Natural killer cell (primary cell): ENCODE data around the gene BRMS1L. TPM values are rescaled to one million over a fixed set of nuclear protein-coding genes. Genes with fewer than 3 reads are reported as not detected.

Experiments used
- ATAC-seq, 3 donors: fragments of 150-1000 bp in 2 of 3; fragments of 200-7000 bp in 1 of 3; cut with Tn5 transposase; 1 replicate in 1 of 3; 2 replicates in 2 of 3; pipeline ENCODE4 v1.10.0; 2021; ENCODE audit warnings: mild to moderate bottlenecking in 2 of 3, moderate library complexity in 2 of 3
- DNase-seq, 2 donors: peaks; one replicate each; pipeline versions ENCODE4 v3.0.0 to v3.0.0-alpha.2; 2013 to 2021; ENCODE audit warnings: mixed read lengths in 1 of 2
- H3K27ac ChIP-seq: one replicate; pipeline ENCODE4 v1.5.1; 2013; ENCODE audit warnings: mild to moderate bottlenecking, low read length
- H3K27me3 ChIP-seq: one replicate; pipeline ENCODE4 v1.6.1; 2013; ENCODE audit warnings: low read length; ENCODE audit not compliant: control insufficient read depth, insufficient read depth
- H3K36me3 ChIP-seq: one replicate; pipeline ENCODE4 v1.6.1; 2013; ENCODE audit warnings: low read length; ENCODE audit not compliant: control insufficient read depth, insufficient read depth
- H3K4me1 ChIP-seq: one replicate; pipeline ENCODE4 v1.6.1; 2013; ENCODE audit warnings: low read length; ENCODE audit not compliant: control insufficient read depth, insufficient read depth
- H3K4me3 ChIP-seq: one replicate; pipeline ENCODE4 v1.5.1; 2013; ENCODE audit warnings: low read length
- H3K9me3 ChIP-seq: one replicate; pipeline ENCODE4 v1.6.1; 2013; ENCODE audit warnings: low read length; ENCODE audit not compliant: control insufficient read depth, insufficient read depth
- H3K27ac Mint-ChIP-seq, 2 donors: one replicate each; pipeline ENCODE4 v1.8.0; 2022; ENCODE audit warnings: mild to moderate bottlenecking in 2 of 2, mixed read lengths in 2 of 2, moderate library complexity in 1 of 2
- H3K27me3 Mint-ChIP-seq, 2 donors: one replicate each; pipeline ENCODE4 v1.8.0; 2022; ENCODE audit warnings: low read depth in 2 of 2, mixed read lengths in 2 of 2
- H3K36me3 Mint-ChIP-seq: one replicate; pipeline ENCODE4 v1.8.0; 2022; ENCODE audit warnings: mixed read lengths
- H3K4me1 Mint-ChIP-seq, 2 donors: one replicate each; pipeline ENCODE4 v1.8.0; 2022; ENCODE audit warnings: mixed read lengths in 2 of 2
- H3K4me3 Mint-ChIP-seq: one replicate; pipeline ENCODE4 v1.8.0; 2022; ENCODE audit warnings: mild to moderate bottlenecking, moderate library complexity, mixed read lengths
- H3K9me3 Mint-ChIP-seq, 2 donors: one replicate each; pipeline ENCODE4 v1.8.0; 2022; ENCODE audit warnings: mixed read lengths in 2 of 2
- CTCF ChIP-seq: fragments of 200-600 bp; IDR thresholded peaks from one replicate; pipeline ENCODE4 v1.8.0; 2022; ENCODE audit warnings: antibody characterized with exemption
- WGBS: methylation state at CpG from one replicate; pipeline ENCODE4 v1.1.7; 2013; ENCODE audit warnings: missing lambda C conversion rate; ENCODE audit not compliant: insufficient coverage; 5-methylcytosine and 5-hydroxymethylcytosine counted together
- intact Hi-C: fragments of 100-400 bp; cut with micrococcal nuclease; formaldehyde crosslinking; loops from one replicate; pipeline ENCODE4 v1.14.2; 2022
- total RNA-seq, 4 donors: library from RNA; stranded (reverse); fragments of 120-200 nt in 1 of 4; gene quantifications; one replicate each; pipeline versions ENCODE4 v1.2.3 to v1.2.4, GENCODE V29; 2013 to 2022

BRMS1L gene
- total RNA-seq, 3 donors from 2014 or later (not counting 1 experiment from before 2014, with no cell fraction given) = 5.1 to 9.4 (median 6.3) TPM

GRCh38 chr14:35867280-35867629 lies 41.1 kb downstream of the BRMS1L start:
- DNase-seq (no peak), ATAC-seq (no peak)
- no peaks in the 10 kb centered on the region for H3K27me3 ChIP-seq
- no peaks in the 10 kb centered on the region for H3K4me1 ChIP-seq
- Mint-ChIP-seq H3K27ac (no peak overlapping the region), H3K27me3 (no peaks in the 10 kb centered on the region), H3K4me3 (no peak overlapping the region), H3K36me3 (peaks cover 16% of the 10 kb centered on the region), H3K9me3 (no peaks in the 10 kb centered on the region), H3K4me1 (no peaks in the 10 kb centered on the region)
- H3K9me3 ChIP-seq = no peaks in the 10 kb centered on the region
- H3K4me3 ChIP-seq = no peak overlapping the region
- no peak overlapping the region for H3K27ac ChIP-seq
- peaks cover 11% of the 10 kb centered on the region for H3K36me3 ChIP-seq
- intact Hi-C loops = no loop called here
- WGBS = no CpG with 5 or more reads among the region's 2 CpGs
- TF ChIP-seq CTCF = no peak

- no peak overlapping the region for H3K4me3 ChIP-seq
- 86% methylated on average over 2 of the region's 2 CpGs for WGBS
- no peaks in the 10 kb centered on the region for H3K36me3 ChIP-seq
- no peaks in the 10 kb centered on the region for H3K36me3 Mint-ChIP-seq
- no peaks in the 10 kb centered on the region for H3K9me3 ChIP-seq
- intact Hi-C loops = no loop called here
- ATAC-seq (no peak), DNase-seq (no peak)
- H3K4me1 ChIP-seq = no peaks in the 10 kb centered on the region
- no peaks in the 10 kb centered on the region for H3K27me3 Mint-ChIP-seq
- no peaks in the 10 kb centered on the region for H3K9me3 Mint-ChIP-seq
- no peaks in the 10 kb centered on the region for H3K27me3 ChIP-seq
- H3K27ac ChIP-seq = no peak overlapping the region
- TF ChIP-seq CTCF = no peak
- H3K4me1 Mint-ChIP-seq = peaks cover 11 to 12% of the 10 kb centered on the region in 2 donors
- H3K27ac Mint-ChIP-seq = no peak overlapping the region
- H3K4me3 Mint-ChIP-seq = no peak overlapping the region
These were observed 49.2 kb downstream of the BRMS1L start for GRCh38 chr14:35875296-35875695.

GRCh38 chr14:35877276-35877675 lies 51.1 kb downstream of the BRMS1L start:
- no peak overlapping the region for H3K27ac ChIP-seq
- Mint-ChIP-seq H3K4me3 (no peak overlapping the region), H3K4me1 (peaks cover 11 to 12% of the 10 kb centered on the region in 2 donors), H3K36me3 (no peaks in the 10 kb centered on the region), H3K9me3 (no peaks in the 10 kb centered on the region), H3K27ac (no peak overlapping the region), H3K27me3 (peaks cover 0 to 2% of the 10 kb centered on the region in 2 donors)
- H3K9me3 ChIP-seq = no peaks in the 10 kb centered on the region
- no peak for TF ChIP-seq CTCF
- intact Hi-C loops = no loop called here
- ATAC-seq (no peak), DNase-seq (no peak)
- 95% methylated on average over 3 of the region's 3 CpGs for WGBS
- no peaks in the 10 kb centered on the region for H3K4me1 ChIP-seq
- no peaks in the 10 kb centered on the region for H3K36me3 ChIP-seq
- H3K27me3 ChIP-seq = no peaks in the 10 kb centered on the region
- no peak overlapping the region for H3K4me3 ChIP-seq
